Adipocyte (in vitro differentiated cells): ENCODE data around the gene ZNF708.
A peak's percentile ranks its signal among the peaks of the same experiment; 100 is the strongest.
"Not testable (repeated sequence)": the region's sequence is repeated elsewhere in the genome, so short reads cannot be mapped to it uniquely, and the experiment has no call there.

Experiments used
- DNase-seq: peaks from one replicate; pipeline ENCODE4 v3.0.0-alpha.2; 2015; ENCODE audit warnings: low read depth
- H3K27me3 ChIP-seq: replicated peaks from 2 replicates; pipeline ENCODE4 v1.7.0; 2013; ENCODE audit warnings: mild to moderate bottlenecking, low read length, moderate library complexity; ENCODE audit not compliant: control insufficient read depth, insufficient read depth
- H3K36me3 ChIP-seq: 2 replicates; pipeline ENCODE4 v1.7.0; 2013; ENCODE audit warnings: low read length, mild to moderate bottlenecking, moderate library complexity; ENCODE audit not compliant: control insufficient read depth, insufficient read depth, severe bottlenecking
- H3K4me1 ChIP-seq: 2 replicates; pipeline ENCODE4 v1.7.0; 2013; ENCODE audit warnings: mild to moderate bottlenecking, low read length, moderate library complexity; ENCODE audit not compliant: control insufficient read depth, insufficient read depth
- H3K4me3 ChIP-seq: 2 replicates; pipeline ENCODE4 v1.7.0; 2013; ENCODE audit warnings: mild to moderate bottlenecking, low read length, moderate library complexity
- H3K9ac ChIP-seq: 2 replicates; pipeline ENCODE4 v1.7.0; 2013; ENCODE audit warnings: mild to moderate bottlenecking, low read length, moderate library complexity
- H3K9me3 ChIP-seq: 2 replicates; pipeline ENCODE4 v1.7.0; 2013; ENCODE audit warnings: mild to moderate bottlenecking, low read length, moderate library complexity; ENCODE audit not compliant: control insufficient read depth

ZNF708 gene

DNA sequence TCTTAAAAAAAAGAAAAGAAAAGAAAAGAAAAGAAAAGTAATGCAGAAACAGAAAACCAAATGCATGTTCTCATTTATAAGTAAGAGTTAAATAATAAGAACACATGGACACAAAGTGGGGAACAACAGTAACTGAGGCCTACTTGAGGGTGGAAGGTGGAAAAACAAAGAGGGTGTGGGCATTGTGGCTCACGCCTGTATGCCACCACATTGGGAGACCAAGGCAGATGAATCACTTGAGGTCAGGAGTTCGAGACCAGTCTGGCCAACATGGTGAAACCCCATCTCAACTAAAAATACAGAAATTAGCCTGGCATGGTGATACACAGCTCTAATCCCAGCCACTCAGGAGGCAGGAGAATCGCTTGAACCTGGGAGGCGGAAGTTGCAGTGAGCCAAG is 8.1 kb downstream of the ZNF708 start:
- no peak for DNase-seq
- H3K36me3 ChIP-seq, result peaks cover 30% of the 10 kb centered on the region
- peaks cover 9% of the 10 kb centered on the region for H3K9me3 ChIP-seq
- H3K27me3 ChIP-seq, result no peaks in the 10 kb centered on the region
- peaks cover 23% of the 10 kb centered on the region for H3K4me1 ChIP-seq
- no peak overlapping the region for H3K9ac ChIP-seq
- no peak overlapping the region for H3K4me3 ChIP-seq

DNA sequence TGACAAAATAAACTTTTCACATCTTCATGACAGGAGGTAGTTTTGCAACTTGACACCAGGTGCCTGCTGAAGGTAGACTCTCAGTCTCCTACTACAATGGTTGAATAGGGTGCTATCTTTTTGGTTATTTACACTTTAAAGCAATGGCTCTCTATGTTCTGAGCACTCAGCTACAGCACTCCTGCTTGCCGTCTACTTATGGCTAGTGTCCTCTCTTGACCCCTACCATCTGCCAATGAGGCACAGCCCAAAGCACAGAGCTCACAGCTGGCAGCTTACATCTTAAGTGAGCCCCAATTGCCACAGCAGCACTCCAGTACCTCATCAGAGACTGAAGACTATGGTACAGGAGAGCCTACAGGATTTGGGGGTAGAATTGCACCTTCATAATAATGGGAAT is 11.4 kb downstream of the ZNF708 start:
- Histone ChIP-seq H3K36me3 (peaks cover 35% of the 10 kb centered on the region), H3K9me3 (peaks cover 7% of the 10 kb centered on the region), H3K4me3 (no peak overlapping the region)

DNA sequence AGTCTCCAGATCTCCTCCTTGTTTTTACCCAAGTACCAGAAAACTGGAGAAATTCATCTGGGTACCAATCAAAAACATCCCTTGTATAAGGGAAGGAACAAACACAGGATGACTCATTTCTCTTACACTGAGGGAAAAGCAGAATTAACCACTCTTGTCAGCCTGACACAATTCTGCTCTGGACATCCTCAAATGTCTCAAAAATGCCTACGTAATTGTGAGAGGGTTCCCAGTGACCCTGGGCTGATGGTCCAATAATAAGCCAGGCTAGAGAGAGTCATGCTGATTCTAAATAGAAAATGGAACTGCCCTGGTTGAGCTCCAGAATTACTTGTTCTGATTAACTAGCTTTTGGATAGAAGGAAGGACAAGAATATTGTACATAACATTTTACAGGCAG is 14.5 kb downstream of the ZNF708 start:
- Histone ChIP-seq H3K9me3 (peaks cover 15% of the 10 kb centered on the region), H3K4me1 (no peaks in the 10 kb centered on the region), H3K27me3 (no peaks in the 10 kb centered on the region), H3K4me3 (no peak overlapping the region), H3K9ac (no peak overlapping the region), H3K36me3 (peaks cover 52% of the 10 kb centered on the region)
- peak; percentile 36 for DNase-seq

More for the DNA sequence above, 11.4 kb downstream of the ZNF708 start:
- no peak for DNase-seq
- Histone ChIP-seq H3K27me3 (no peaks in the 10 kb centered on the region), H3K4me1 (peaks cover 15% of the 10 kb centered on the region), H3K9ac (no peak overlapping the region)

DNA sequence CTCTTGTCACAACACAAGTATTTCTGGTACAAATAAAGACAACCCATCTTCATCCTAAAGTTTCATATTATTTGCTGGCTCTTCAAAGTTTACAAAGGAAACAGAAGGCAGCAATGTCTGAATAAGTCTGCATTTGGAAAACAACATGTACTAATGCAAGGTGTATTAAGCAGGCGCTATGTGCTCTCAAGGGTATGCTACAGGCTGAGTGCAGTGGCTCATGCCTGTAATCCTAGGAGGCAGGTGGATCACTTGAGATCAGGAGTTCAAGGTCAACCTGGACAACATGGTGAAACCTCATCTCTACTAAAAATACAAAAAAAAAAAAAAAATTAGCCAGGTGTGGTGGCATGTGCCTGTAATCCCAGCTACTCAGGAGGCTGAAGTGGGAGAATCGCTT is 16.4 kb downstream of the ZNF708 start:
- Histone ChIP-seq H3K9me3 (peaks cover 22% of the 10 kb centered on the region), H3K36me3 (peaks cover 62% of the 10 kb centered on the region)
- not testable (repeated sequence) for H3K4me1 ChIP-seq, H3K27me3 ChIP-seq, H3K9ac ChIP-seq, H3K4me3 ChIP-seq, DNase-seq

DNA sequence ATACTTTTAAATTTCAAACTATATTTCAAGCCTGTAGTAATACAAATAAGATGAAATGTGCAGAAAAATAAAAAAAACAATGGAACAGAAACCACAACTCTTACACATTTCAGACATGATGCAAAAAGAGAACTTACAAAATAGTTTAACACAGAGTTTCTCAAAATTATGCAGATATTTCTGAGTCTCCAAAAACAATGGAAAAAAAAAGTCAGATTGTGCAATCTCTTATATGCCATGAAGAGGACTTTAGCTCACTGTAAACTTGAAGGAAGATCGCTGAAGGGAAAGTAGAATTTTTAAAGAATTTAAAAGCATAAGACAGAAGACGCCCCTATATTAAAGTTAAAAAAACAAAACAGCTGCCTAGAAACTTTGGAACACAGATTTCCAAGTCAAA is 20.4 kb downstream of the ZNF708 start:
- H3K4me1 ChIP-seq, result no peaks in the 10 kb centered on the region
- H3K9me3 ChIP-seq, result peaks cover 42% of the 10 kb centered on the region
- H3K36me3 ChIP-seq, result peaks cover 79% of the 10 kb centered on the region
- peak; percentile 69 for DNase-seq
- no peaks in the 10 kb centered on the region for H3K27me3 ChIP-seq
- H3K9ac ChIP-seq, result no peak overlapping the region
- H3K4me3 ChIP-seq, result no peak overlapping the region

DNA sequence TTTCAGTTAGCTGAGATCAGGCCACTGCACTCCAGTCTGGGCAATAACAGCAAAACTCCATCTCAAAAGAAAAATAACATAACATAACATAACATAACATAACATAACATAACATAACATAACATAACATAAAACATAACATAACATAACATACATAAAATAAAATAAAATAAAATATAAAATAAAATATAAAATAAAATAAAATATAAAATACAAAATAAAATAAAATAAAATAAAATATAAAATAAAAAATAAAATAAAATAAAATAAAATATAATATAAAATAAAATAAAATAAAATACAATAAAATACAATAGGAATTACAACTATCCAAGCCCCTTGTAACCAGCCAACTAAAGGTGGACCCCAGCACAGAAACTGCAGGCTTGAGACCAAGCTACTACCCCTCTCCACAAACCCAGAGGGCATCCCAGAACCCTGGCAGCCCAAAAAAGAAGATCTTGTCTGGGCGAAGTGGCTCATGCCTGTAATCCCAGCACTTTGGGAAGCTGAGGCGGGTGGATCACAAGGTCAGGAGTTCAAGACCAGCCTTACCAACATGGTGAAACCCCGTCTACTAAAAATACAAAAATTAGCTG is 22.2 kb downstream of the ZNF708 start:
- Histone ChIP-seq H3K36me3 (peaks cover 85% of the 10 kb centered on the region), H3K9me3 (peaks cover 55% of the 10 kb centered on the region)
- not testable (repeated sequence) for H3K4me3 ChIP-seq, H3K4me1 ChIP-seq, DNase-seq, H3K27me3 ChIP-seq, H3K9ac ChIP-seq

DNA sequence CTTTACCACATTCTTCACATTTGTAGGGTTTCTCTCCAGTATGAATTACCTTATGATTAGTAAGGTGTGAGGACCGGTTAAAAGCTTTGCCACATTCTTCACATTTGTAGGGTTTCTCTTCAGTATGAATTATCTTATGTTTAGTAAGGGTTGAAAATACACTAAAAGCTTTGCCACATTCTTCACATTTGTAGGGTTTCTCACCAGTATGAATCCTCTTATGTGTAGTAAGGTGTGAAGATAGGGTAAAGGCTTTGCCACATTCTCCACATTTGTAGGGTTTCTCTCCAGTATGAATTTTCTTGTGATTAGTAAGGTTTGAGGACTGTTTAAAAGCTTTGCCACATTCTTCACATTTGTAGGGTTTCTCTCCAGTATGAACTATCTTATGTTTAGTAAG is 35.4 kb downstream of the ZNF708 start:
- Histone ChIP-seq H3K36me3 (peaks cover 82% of the 10 kb centered on the region), H3K9me3 (peaks cover 95% of the 10 kb centered on the region), H3K4me3 (peak overlapping the region; percentile 75)
- not testable (repeated sequence) for H3K4me1 ChIP-seq, H3K27me3 ChIP-seq, H3K9ac ChIP-seq, DNase-seq

DNA sequence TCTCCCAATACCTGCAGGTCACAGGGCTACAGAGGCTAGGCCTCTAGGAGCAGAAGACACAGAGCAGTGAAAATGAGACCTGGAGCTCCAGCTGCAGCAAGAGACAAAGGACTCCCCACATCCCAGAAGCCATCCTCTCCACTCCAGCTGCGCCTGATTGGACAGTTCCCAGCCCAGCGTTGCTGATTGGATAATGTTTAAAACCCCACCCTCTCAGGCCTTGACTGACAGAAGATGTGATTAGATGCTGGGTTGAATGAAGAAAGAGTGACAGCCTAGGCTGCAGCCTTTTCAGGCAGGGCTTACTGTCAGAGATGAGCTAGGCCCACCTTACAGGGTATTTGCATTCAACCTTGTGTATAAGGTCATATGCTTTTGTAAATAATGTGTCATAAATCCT is 59.4 kb downstream of the ZNF708 start:
- Histone ChIP-seq H3K4me1 (no peaks in the 10 kb centered on the region), H3K27me3 (no peaks in the 10 kb centered on the region), H3K36me3 (no peaks in the 10 kb centered on the region), H3K4me3 (no peak overlapping the region), H3K9ac (no peak overlapping the region), H3K9me3 (peaks cover 37% of the 10 kb centered on the region)
- no peak for DNase-seq

DNA sequence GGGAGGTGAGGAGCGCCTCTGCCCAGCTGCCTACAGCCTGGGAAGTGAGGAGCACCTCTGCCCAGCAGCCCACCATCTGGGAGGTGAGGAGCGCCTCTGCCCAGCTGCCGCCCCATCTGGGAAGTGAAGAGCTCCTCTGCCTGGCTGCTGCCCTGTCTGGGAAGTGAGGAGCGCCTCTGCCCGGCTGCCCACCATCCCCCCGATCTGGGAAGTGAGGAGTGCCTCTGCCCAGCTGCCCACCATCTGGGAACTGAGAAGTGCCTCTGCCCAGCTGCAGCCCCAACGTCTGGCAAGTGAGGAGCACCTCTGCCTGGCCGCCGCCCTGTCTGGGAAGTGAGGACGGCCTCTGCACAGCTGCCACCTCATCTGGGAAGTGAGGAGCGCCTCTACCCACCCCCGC is 64.3 kb downstream of the ZNF708 start:
- DNase-seq, result no peak
- H3K9me3 ChIP-seq, result peaks cover 8% of the 10 kb centered on the region
- no peaks in the 10 kb centered on the region for H3K27me3 ChIP-seq
- no peaks in the 10 kb centered on the region for H3K4me1 ChIP-seq
- no peaks in the 10 kb centered on the region for H3K36me3 ChIP-seq
- H3K9ac ChIP-seq, result no peak overlapping the region
- H3K4me3 ChIP-seq, result no peak overlapping the region

DNA sequence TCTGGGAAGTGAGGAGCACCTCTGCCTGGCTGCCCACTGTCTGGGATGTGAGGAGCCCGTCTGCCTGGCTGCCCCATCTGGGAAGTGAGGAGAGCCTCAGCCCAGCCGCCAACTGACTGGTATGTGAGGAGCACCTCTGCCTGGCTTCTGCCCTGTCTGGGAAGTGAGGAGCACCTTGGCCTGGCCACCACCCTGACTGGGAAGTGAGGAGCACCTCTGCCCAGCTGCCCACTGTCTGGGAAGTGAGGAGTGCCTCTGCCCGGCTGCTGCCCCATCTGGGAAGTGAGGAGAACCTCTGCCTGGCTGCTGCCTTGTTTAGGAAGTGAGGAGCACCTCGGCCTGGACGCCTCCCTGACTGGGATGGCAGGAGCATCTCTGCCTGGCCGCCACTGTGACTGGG is 64.8 kb downstream of the ZNF708 start:
- no peaks in the 10 kb centered on the region for H3K27me3 ChIP-seq
- no peaks in the 10 kb centered on the region for H3K4me1 ChIP-seq
- peaks cover 4% of the 10 kb centered on the region for H3K9me3 ChIP-seq
- no peak overlapping the region for H3K4me3 ChIP-seq
- no peak overlapping the region for H3K9ac ChIP-seq
- H3K36me3 ChIP-seq, result no peaks in the 10 kb centered on the region
- DNase-seq, result no peak

DNA sequence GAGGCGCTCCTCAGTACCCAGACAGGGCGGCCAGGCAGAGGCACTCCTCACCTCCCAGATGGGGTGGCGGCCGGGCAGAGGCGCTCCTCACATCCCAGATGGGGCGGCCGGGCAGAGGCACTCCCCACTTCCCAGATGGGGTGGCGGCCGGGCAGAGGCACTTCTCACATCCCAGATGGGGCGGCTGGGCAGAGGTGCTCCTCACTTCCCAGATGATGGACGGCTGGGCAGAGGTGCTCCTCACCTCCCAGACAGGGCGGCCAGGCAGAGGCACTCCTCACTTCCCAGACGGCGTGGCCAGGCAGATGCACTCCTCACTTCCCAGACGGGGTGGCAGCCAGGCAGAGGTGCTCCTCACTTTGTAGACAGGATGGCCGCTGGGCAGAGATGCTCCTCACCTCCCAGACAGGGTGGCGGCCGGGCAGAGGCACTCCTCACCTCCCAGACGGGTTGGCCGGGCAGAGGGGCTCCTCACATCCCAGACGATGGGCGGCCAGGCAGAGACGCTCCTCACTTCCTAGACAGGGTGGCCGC is 68.3 kb downstream of the ZNF708 start:
- not testable (repeated sequence) for H3K4me3 ChIP-seq, H3K9me3 ChIP-seq, H3K9ac ChIP-seq, H3K27me3 ChIP-seq, H3K4me1 ChIP-seq, DNase-seq, H3K36me3 ChIP-seq
